H1 (cell line): ENCODE measurements around the gene STARD13. TPM values are rescaled to one million over a fixed set of nuclear protein-coding genes. Genes with fewer than 3 reads are reported as not detected.

Source experiments
- JUND ChIP-seq: IDR thresholded peaks from 2 replicates; pipeline ENCODE4 v1.6.1; 2011; ENCODE audit warnings: mild to moderate bottlenecking, improper control_type of control experiment, low read length
- SAP30 ChIP-seq: fragments of 300-600 bp; sonication (generic); IDR thresholded peaks from 2 replicates; pipeline ENCODE4 v1.7.1; 2012; ENCODE audit warnings: low read length, moderate library complexity, mild to moderate bottlenecking, inconsistent platforms; ENCODE audit not compliant: insufficient read depth, insufficient replicate concordance
- SIN3A ChIP-seq, 2 experiments: IDR thresholded peaks in 1 of 2; conservative IDR thresholded peaks in 1 of 2; 2 replicates each; pipeline ENCODE4 v1.6.1; 2011 to 2012; ENCODE audit warnings: low read length in 2 of 2, improper control_type of control experiment in 1 of 2, low read depth in 1 of 2, mild to moderate bottlenecking in 1 of 2
- polyA plus RNA-seq, 7 experiments: library from polyadenylated mRNA; depleted of rRNA in 3 of 7; stranded (reverse) in 5 of 7; unstranded in 2 of 7; fragments of >200 nt in 5 of 7; fragments of 200-250 nt in 2 of 7; gene quantifications; 1 replicate in 5 of 7; 2 replicates in 1 of 7; 4 replicates in 1 of 7; pipeline versions ENCODE4 v1.2.1 to v1.2.3, GENCODE V29; 2011 to 2013; ENCODE audit warnings: missing spikeins in 2 of 7, mixed read lengths in 2 of 7
- total RNA-seq: library from RNA; stranded (reverse); fragmentation: NEBNext Ultra II Directional; extraction: Animal tissue kit (Norgen Biotek cat#: 25700); gene quantifications from 2 replicates; pipeline ENCODE4 v1.2.1, GENCODE V29; 2021
- TF ChIP-seq, protein P1 (sequence below): fragments of 300-600 bp; sonication (generic); IDR thresholded peaks from 2 replicates; pipeline ENCODE4 v1.7.1; 2012; ENCODE audit warnings: low read length, moderate library complexity, mild to moderate bottlenecking, inconsistent platforms; ENCODE audit not compliant: insufficient replicate concordance

Gene STARD13
- total and polyA plus RNA-seq, 2 of the 8 experiments (the other 6 are each of a cell fraction or from before 2014, with no cell fraction given): 0.82 to 2.9 TPM

DNA sequence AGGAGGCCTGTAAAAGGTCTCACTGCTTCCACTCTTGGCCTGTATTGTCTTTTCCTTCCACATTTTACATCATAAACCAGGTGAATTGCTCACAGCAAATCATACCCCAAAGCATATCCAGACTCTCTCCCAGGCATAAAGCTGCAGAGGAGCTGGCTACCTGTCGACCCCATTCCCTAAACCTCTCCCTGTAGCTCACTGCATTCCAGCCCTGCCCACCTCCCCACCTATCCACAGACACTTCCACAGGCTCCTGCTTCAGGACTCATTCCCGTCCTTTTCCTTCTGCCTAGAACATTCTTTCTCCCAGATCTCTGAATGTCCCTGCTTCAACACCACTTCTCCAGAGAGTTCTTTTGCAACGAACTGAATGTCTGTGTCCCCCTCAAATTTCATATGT lies 46.4 kb upstream of the STARD13 start (continued):
- TF ChIP-seq, protein P1, sequence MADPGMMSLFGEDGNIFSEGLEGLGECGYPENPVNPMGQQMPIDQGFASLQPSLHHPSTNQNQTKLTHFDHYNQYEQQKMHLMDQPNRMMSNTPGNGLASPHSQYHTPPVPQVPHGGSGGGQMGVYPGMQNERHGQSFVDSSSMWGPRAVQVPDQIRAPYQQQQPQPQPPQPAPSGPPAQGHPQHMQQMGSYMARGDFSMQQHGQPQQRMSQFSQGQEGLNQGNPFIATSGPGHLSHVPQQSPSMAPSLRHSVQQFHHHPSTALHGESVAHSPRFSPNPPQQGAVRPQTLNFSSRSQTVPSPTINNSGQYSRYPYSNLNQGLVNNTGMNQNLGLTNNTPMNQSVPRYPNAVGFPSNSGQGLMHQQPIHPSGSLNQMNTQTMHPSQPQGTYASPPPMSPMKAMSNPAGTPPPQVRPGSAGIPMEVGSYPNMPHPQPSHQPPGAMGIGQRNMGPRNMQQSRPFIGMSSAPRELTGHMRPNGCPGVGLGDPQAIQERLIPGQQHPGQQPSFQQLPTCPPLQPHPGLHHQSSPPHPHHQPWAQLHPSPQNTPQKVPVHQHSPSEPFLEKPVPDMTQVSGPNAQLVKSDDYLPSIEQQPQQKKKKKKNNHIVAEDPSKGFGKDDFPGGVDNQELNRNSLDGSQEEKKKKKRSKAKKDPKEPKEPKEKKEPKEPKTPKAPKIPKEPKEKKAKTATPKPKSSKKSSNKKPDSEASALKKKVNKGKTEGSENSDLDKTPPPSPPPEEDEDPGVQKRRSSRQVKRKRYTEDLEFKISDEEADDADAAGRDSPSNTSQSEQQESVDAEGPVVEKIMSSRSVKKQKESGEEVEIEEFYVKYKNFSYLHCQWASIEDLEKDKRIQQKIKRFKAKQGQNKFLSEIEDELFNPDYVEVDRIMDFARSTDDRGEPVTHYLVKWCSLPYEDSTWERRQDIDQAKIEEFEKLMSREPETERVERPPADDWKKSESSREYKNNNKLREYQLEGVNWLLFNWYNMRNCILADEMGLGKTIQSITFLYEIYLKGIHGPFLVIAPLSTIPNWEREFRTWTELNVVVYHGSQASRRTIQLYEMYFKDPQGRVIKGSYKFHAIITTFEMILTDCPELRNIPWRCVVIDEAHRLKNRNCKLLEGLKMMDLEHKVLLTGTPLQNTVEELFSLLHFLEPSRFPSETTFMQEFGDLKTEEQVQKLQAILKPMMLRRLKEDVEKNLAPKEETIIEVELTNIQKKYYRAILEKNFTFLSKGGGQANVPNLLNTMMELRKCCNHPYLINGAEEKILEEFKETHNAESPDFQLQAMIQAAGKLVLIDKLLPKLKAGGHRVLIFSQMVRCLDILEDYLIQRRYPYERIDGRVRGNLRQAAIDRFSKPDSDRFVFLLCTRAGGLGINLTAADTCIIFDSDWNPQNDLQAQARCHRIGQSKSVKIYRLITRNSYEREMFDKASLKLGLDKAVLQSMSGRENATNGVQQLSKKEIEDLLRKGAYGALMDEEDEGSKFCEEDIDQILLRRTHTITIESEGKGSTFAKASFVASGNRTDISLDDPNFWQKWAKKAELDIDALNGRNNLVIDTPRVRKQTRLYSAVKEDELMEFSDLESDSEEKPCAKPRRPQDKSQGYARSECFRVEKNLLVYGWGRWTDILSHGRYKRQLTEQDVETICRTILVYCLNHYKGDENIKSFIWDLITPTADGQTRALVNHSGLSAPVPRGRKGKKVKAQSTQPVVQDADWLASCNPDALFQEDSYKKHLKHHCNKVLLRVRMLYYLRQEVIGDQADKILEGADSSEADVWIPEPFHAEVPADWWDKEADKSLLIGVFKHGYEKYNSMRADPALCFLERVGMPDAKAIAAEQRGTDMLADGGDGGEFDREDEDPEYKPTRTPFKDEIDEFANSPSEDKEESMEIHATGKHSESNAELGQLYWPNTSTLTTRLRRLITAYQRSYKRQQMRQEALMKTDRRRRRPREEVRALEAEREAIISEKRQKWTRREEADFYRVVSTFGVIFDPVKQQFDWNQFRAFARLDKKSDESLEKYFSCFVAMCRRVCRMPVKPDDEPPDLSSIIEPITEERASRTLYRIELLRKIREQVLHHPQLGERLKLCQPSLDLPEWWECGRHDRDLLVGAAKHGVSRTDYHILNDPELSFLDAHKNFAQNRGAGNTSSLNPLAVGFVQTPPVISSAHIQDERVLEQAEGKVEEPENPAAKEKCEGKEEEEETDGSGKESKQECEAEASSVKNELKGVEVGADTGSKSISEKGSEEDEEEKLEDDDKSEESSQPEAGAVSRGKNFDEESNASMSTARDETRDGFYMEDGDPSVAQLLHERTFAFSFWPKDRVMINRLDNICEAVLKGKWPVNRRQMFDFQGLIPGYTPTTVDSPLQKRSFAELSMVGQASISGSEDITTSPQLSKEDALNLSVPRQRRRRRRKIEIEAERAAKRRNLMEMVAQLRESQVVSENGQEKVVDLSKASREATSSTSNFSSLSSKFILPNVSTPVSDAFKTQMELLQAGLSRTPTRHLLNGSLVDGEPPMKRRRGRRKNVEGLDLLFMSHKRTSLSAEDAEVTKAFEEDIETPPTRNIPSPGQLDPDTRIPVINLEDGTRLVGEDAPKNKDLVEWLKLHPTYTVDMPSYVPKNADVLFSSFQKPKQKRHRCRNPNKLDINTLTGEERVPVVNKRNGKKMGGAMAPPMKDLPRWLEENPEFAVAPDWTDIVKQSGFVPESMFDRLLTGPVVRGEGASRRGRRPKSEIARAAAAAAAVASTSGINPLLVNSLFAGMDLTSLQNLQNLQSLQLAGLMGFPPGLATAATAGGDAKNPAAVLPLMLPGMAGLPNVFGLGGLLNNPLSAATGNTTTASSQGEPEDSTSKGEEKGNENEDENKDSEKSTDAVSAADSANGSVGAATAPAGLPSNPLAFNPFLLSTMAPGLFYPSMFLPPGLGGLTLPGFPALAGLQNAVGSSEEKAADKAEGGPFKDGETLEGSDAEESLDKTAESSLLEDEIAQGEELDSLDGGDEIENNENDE: no peak
- TF ChIP-seq SAP30 (no peak), SIN3A (conservative IDR thresholded peaks at IDR 0.05 in 1 of 2, IDR thresholded peaks at IDR 0.05 in 1 of 2; ENCODE audit: low read depth in 1 of 2, low read length in 2 of 2) (no peak), JUND (no peak)
